SU-DHL-6 (cell line): ENCODE results near the gene GARNL3.

Experiments used
- CTCF ChIP-seq: fragments of 200-600 bp; sonication (generic); IDR thresholded peaks from one replicate; pipeline ENCODE4 v1.5.1; 2017; ENCODE audit warnings: antibody characterized with exemption, mild to moderate bottlenecking, low read length, moderate library complexity; ENCODE audit not compliant: insufficient read depth, poor library complexity, severe bottlenecking
- EZH2phosphoT487 ChIP-seq: fragments of 200-600 bp; sonication (generic), shearing (Covaris generic); conservative IDR thresholded peaks from 2 replicates; pipeline ENCODE4 v1.6.1; 2018; ENCODE audit warnings: mild to moderate bottlenecking, antibody characterized with exemption, low read length, moderate library complexity, mixed read lengths

DNA sequence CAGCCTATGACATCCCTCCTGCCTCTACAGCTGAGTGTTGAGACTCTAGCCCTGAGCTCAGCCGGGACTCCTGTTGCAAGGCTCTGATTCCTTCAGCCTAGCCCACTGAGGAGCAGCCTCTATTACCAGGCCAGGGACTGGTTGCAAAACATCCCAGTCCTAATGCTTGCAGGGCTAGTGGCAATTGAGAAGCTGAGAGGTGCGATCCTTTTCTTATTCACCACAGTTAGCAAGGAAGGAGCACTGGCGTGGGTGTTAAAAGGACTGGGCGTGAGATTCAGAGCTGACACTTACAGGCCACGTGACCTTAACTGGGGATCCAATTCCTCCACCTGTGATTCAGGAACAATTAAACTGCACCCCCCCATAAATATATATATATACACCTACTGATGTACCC, 58.8 kb downstream of the GARNL3 start:
- TF ChIP-seq CTCF = no peak
- TF ChIP-seq EZH2phosphoT487 = no peak
